Measurements from ENCODE around the gene PHEX.

Gene PHEX

DNA sequence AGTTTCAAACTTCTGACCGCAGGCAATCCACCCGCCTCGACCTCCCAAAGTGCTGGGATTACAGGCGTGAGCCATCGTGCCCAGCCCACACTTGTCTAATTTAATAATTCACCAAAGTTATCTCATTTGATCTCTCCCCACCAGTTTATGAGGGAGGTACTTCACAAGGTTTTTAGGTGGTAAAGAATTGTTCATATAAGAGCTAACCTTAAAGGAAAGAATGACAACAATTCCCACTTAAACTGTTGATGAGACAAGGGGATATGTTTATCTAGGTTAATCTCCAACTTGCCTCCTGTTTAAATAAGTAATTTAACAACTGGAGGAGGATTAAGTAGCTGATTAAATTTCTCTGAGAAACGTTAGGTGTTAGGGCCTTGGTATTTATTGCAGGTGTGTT, 123.0 kb downstream of the PHEX start:
- Histone ChIP-seq H3K36me3 (ENCODE audit: control insufficient read depth in 1 of 2, insufficient read depth in 2 of 2, low read length in 2 of 2) (no peaks in the 10 kb centered on the region), H3K27ac (ENCODE audit: low read length) (no peak overlapping the region), H3K9me3 (ENCODE audit: control insufficient read depth in 1 of 2, low read length in 2 of 2) (no peaks in the 10 kb centered on the region), H3K4me3 (ENCODE audit: low read depth in 1 of 2, low read length in 2 of 2) (no peak overlapping the region), H3K4me1 (ENCODE audit: control insufficient read depth in 1 of 2, insufficient read depth in 2 of 2, low read length in 2 of 2) (no peaks in the 10 kb centered on the region), H3K27me3 (ENCODE audit: low read depth, low read length) (no peaks in the 10 kb centered on the region)

DNA sequence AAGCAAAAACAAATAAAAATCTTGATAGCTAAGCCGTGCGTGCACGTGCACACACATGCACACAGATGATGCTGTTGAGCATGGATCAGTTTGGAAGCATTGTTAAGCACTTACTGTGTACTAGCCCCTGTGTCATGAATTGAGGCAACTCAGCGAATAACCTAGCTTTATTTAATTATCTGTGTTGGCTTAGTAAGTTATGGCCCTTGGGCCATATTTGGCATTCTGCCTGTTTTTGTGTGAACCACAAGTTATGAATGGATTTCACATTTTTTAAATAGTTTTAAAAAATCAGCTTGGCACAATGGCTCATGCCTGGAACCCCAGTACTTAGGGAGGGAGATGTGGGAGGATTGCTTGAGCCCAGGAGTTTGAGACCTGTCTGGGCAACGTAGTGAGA, 126.9 kb downstream of the PHEX start:
- Histone ChIP-seq H3K4me3 (ENCODE audit: low read depth in 1 of 2, low read length in 2 of 2) (no peak overlapping the region), H3K4me1 (ENCODE audit: control insufficient read depth in 1 of 2, insufficient read depth in 2 of 2, low read length in 2 of 2) (no peaks in the 10 kb centered on the region), H3K27me3 (ENCODE audit: low read depth, low read length) (no peaks in the 10 kb centered on the region), H3K9me3 (ENCODE audit: control insufficient read depth in 1 of 2, low read length in 2 of 2) (no peaks in the 10 kb centered on the region), H3K27ac (ENCODE audit: low read length) (no peak overlapping the region), H3K36me3 (ENCODE audit: control insufficient read depth in 1 of 2, insufficient read depth in 2 of 2, low read length in 2 of 2) (no peaks in the 10 kb centered on the region)

DNA sequence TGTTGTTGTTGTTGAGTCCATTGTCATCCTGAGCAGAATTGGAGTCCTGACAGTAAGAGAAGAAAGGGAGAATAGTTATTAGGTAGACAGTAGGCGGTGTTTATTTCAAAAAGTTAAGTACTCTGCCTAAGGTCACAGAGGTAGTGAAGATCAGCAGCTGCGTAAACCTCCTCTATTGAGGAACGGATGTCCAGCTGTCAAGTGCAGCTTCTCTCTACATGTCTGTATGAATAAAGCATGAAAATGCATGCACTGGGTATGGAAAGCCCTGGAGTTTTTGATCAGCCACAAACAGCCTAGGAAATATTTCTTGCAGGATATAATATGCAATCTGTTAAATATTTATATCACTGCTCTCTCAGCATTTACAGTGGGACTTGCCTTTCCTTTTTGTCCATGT, 131.2 kb downstream of the PHEX start:
- H3K36me3 ChIP-seq (ENCODE audit: control insufficient read depth in 1 of 2, insufficient read depth in 2 of 2, low read length in 2 of 2) = no peaks in the 10 kb centered on the region
- no peaks in the 10 kb centered on the region for H3K4me1 ChIP-seq (ENCODE audit: control insufficient read depth in 1 of 2, insufficient read depth in 2 of 2, low read length in 2 of 2)
- H3K27ac ChIP-seq (ENCODE audit: low read length) = no peak overlapping the region
- H3K4me3 ChIP-seq (ENCODE audit: low read depth in 1 of 2, low read length in 2 of 2) = no peak overlapping the region
- no peaks in the 10 kb centered on the region for H3K27me3 ChIP-seq (ENCODE audit: low read depth, low read length)
- H3K9me3 ChIP-seq (ENCODE audit: control insufficient read depth in 1 of 2, low read length in 2 of 2) = no peaks in the 10 kb centered on the region

DNA sequence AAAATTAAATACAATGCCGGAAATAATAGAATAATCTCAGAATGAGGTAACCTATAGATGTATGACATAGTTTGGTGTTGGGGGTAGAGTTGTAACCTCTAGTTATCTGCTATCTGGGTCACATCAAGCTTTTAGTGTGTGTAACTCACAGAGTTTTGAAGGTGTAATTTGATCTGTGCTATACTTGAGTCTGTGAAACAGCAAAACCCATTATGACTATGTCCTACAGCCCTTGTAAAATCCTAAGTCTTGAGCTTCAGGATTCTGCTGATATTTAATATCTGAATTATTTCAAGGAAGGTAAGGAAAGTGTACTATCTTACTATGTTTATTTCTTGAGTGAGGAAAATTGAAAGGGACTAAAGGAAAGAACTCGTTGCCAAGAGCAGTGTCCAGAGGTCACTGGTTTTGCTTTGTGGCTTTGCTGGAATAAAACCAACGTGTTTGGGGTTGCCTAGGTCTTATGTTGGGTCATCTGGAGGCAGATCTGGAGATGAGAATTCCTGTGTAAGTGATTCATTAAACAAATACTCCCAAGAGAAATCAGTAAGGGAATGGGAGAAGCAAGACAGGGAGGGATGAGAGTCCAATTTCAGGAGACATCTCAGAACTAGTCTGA, 132.8 kb downstream of the PHEX start:
- Histone ChIP-seq H3K4me1 (ENCODE audit: control insufficient read depth in 1 of 2, insufficient read depth in 2 of 2, low read length in 2 of 2) (no peaks in the 10 kb centered on the region), H3K4me3 (ENCODE audit: low read depth in 1 of 2, low read length in 2 of 2) (no peak overlapping the region), H3K27ac (ENCODE audit: low read length) (no peak overlapping the region), H3K27me3 (ENCODE audit: low read depth, low read length) (no peaks in the 10 kb centered on the region), H3K9me3 (ENCODE audit: control insufficient read depth in 1 of 2, low read length in 2 of 2) (no peaks in the 10 kb centered on the region), H3K36me3 (ENCODE audit: control insufficient read depth in 1 of 2, insufficient read depth in 2 of 2, low read length in 2 of 2) (no peaks in the 10 kb centered on the region)

DNA sequence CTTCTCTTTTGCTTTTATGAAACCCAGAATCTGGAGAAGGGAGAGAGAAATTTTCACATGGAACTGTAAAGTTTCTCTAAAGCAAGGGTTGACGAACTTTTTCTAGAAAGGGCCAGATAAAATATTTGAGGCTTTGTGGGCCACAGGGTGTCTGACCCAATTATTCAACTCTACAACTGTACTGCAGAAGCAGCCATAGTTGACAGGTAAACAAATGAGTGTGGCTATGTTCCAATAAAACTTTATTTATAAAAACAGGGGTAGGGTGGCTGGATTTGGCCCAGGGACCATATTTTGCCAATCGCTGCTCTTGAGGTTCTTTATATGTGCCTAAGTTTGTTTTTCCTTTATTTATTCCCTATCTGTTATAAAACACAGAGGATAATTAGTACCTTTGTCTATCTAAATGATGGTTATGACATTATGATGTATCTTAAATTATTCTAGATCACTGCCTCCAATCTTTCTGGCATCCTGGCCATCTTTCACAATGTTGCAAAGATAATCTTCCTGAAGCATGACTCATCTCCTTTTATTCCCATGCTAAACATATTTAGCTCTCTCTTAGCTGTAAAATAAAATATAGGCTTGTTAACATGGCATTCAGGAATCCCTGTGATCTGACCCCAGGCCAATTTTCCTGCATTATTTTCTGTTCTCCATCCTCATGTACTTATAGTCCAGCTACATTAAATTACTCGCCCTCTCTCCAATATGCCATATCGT, 133.8 kb downstream of the PHEX start:
- H3K36me3 ChIP-seq (ENCODE audit: control insufficient read depth in 1 of 2, insufficient read depth in 2 of 2, low read length in 2 of 2) = no peaks in the 10 kb centered on the region
- no peaks in the 10 kb centered on the region for H3K27me3 ChIP-seq (ENCODE audit: low read depth, low read length)
- no peaks in the 10 kb centered on the region for H3K4me1 ChIP-seq (ENCODE audit: control insufficient read depth in 1 of 2, insufficient read depth in 2 of 2, low read length in 2 of 2)
- H3K27ac ChIP-seq (ENCODE audit: low read length) = no peak overlapping the region
- H3K9me3 ChIP-seq (ENCODE audit: control insufficient read depth in 1 of 2, low read length in 2 of 2) = no peaks in the 10 kb centered on the region
- no peak overlapping the region for H3K4me3 ChIP-seq (ENCODE audit: low read depth in 1 of 2, low read length in 2 of 2)

DNA sequence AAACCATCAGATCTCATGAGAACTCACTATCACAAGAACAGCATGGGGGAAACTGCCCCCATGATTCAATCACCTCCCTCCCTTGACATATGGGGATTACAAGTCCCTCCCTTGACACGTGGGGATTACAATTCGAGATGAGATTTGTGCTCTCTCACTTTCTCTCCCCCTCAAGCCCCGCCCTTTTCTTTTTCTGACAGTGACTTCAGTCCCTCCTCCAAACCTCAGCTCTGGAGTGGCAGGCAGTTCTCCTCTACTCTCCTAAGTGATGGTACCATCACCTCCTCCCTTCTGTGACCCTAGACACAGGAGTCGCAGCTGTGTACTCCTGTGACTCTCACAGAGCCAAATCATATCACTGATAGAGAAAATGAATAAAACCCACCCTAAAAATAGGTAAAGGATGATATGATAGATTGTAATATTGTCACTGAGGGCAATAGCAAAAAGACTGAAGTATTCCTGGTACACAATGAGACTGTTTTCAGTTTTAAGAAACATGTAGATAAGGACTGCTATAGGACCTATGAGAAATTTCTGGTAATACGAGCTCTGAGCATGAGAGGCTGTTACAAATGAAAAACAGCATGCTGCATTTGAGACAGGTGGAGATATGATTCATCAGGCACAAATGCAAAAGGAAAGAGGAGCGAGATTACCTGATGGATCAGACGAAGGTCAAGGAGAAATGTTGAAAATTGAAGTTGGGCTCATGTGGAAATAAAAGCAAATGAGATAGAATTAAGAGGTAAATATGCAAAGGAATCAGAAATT, 139.3 kb downstream of the PHEX start:
- Histone ChIP-seq H3K27me3 (ENCODE audit: low read depth, low read length) (no peaks in the 10 kb centered on the region), H3K4me1 (ENCODE audit: control insufficient read depth in 1 of 2, insufficient read depth in 2 of 2, low read length in 2 of 2) (no peaks in the 10 kb centered on the region), H3K9me3 (ENCODE audit: control insufficient read depth in 1 of 2, low read length in 2 of 2) (no peaks in the 10 kb centered on the region), H3K4me3 (ENCODE audit: low read depth in 1 of 2, low read length in 2 of 2) (no peak overlapping the region), H3K27ac (ENCODE audit: low read length) (no peak overlapping the region), H3K36me3 (ENCODE audit: control insufficient read depth in 1 of 2, insufficient read depth in 2 of 2, low read length in 2 of 2) (no peaks in the 10 kb centered on the region)

DNA sequence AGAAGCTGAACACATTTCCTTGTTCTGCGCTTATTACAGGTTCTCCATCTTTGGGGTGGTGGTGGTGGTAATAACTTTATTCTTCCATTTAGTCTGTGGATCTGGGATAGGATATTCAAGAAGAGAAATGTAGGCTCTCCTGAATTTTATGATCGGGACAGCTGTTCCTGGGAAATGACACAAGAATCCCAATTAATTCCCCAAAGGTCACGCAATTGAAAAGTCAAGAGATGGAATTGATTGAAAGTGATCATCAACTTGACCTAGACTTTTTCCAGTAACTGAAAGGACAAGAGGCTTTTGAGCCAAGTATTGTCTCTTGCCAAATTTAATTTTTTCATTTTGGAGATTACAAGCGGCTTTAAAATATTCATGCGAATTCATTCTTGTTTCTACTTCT, 141.8 kb downstream of the PHEX start:
- H3K27ac ChIP-seq (ENCODE audit: low read length) = no peak overlapping the region

DNA sequence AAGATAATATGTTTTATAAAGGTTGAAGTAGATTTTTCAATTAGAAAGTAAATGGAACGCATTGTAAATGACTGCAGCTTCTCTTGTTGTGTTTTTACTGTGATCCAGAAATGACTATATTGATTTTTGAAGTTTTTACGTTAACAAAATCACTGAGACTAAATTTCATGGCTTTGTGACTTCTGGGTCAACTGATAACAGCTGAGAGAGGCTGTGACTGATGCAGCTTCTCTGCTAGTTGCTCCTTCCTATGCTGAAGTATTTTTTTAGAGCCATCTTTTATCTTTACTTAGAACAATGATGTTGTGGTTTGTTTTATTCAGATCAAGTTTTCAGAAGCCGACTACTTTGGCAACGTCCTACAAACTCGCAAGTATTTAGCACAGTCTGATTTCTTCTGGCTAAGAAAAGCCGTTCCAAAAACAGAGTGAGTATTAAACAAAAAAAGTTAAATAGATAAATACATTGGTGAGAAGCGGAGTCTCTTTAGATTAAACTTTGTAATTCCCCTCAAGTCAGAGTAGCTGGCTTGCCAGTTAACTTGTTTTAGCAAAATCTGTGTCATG, 145.9 kb downstream of the PHEX start:
- no peak overlapping the region for H3K27ac ChIP-seq (ENCODE audit: low read length)
- no peaks in the 10 kb centered on the region for H3K36me3 ChIP-seq (ENCODE audit: control insufficient read depth in 1 of 2, insufficient read depth in 2 of 2, low read length in 2 of 2)
- no peak overlapping the region for H3K4me3 ChIP-seq (ENCODE audit: low read depth in 1 of 2, low read length in 2 of 2)
- no peaks in the 10 kb centered on the region for H3K27me3 ChIP-seq (ENCODE audit: low read depth, low read length)
- H3K4me1 ChIP-seq (ENCODE audit: control insufficient read depth in 1 of 2, insufficient read depth in 2 of 2, low read length in 2 of 2) = no peaks in the 10 kb centered on the region
- H3K9me3 ChIP-seq (ENCODE audit: control insufficient read depth in 1 of 2, low read length in 2 of 2) = peaks cover 0 to 3% of the 10 kb centered on the region in 2 donors

More for the DNA sequence above, 141.8 kb downstream of the PHEX start:
- no peaks in the 10 kb centered on the region for H3K27me3 ChIP-seq (ENCODE audit: low read depth, low read length)
- H3K9me3 ChIP-seq (ENCODE audit: control insufficient read depth in 1 of 2, low read length in 2 of 2) = no peaks in the 10 kb centered on the region
- H3K36me3 ChIP-seq (ENCODE audit: control insufficient read depth in 1 of 2, insufficient read depth in 2 of 2, low read length in 2 of 2) = no peaks in the 10 kb centered on the region
- no peak overlapping the region for H3K4me3 ChIP-seq (ENCODE audit: low read depth in 1 of 2, low read length in 2 of 2)
- no peaks in the 10 kb centered on the region for H3K4me1 ChIP-seq (ENCODE audit: control insufficient read depth in 1 of 2, insufficient read depth in 2 of 2, low read length in 2 of 2)

DNA sequence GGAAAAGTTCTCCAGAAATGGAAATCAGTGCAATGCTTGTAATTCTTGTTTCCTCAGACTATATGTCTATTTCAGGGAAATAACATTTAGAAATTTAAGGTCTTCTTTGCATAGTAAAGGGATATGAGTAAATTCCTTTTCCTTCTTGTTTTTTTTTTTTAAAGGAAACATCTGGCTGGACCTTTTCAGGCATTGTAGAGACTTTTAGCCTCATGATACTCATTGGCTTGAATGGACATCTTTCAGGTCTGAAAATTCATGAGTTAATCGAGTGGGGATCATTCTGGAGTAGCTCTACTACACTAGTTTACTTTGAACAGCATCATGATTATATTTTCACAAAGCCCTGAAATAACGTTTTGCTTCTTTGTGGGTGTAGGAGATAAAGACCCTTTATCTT, 152.0 kb downstream of the PHEX start:
- H3K36me3 ChIP-seq (ENCODE audit: control insufficient read depth in 1 of 2, insufficient read depth in 2 of 2, low read length in 2 of 2) = no peaks in the 10 kb centered on the region
- H3K4me3 ChIP-seq (ENCODE audit: low read depth in 1 of 2, low read length in 2 of 2) = no peak overlapping the region
- H3K9me3 ChIP-seq (ENCODE audit: control insufficient read depth in 1 of 2, low read length in 2 of 2) = peaks cover 0 to 3% of the 10 kb centered on the region in 2 donors
- H3K27me3 ChIP-seq (ENCODE audit: low read depth, low read length) = no peaks in the 10 kb centered on the region
- no peak overlapping the region for H3K27ac ChIP-seq (ENCODE audit: low read length)
- H3K4me1 ChIP-seq (ENCODE audit: control insufficient read depth in 1 of 2, insufficient read depth in 2 of 2, low read length in 2 of 2) = no peaks in the 10 kb centered on the region

DNA sequence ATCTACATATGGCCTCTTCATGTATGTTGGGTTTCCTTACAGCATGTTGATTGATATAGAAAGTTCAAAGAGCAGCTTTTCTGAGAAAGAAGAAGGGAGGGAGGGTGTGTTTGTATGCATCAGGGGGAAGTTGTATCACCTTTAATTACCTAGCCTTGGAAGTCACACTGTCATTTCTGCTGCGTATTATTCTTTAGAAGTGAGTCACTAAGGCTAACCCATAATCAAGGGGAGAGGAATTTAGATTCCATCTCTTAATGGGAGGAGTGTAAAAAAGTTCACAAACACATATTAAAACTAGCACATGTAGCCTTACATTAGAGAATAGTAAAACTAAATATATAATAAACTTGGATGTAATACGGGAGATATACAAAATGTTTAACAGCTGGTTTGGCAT, 154.0 kb downstream of the PHEX start:
- no peaks in the 10 kb centered on the region for H3K36me3 ChIP-seq (ENCODE audit: control insufficient read depth in 1 of 2, insufficient read depth in 2 of 2, low read length in 2 of 2)
- no peaks in the 10 kb centered on the region for H3K27me3 ChIP-seq (ENCODE audit: low read depth, low read length)
- no peak overlapping the region for H3K27ac ChIP-seq (ENCODE audit: low read length)
- no peaks in the 10 kb centered on the region for H3K4me1 ChIP-seq (ENCODE audit: control insufficient read depth in 1 of 2, insufficient read depth in 2 of 2, low read length in 2 of 2)
- H3K9me3 ChIP-seq (ENCODE audit: control insufficient read depth in 1 of 2, low read length in 2 of 2) = no peaks in the 10 kb centered on the region
- H3K4me3 ChIP-seq (ENCODE audit: low read depth in 1 of 2, low read length in 2 of 2) = no peak overlapping the region

DNA sequence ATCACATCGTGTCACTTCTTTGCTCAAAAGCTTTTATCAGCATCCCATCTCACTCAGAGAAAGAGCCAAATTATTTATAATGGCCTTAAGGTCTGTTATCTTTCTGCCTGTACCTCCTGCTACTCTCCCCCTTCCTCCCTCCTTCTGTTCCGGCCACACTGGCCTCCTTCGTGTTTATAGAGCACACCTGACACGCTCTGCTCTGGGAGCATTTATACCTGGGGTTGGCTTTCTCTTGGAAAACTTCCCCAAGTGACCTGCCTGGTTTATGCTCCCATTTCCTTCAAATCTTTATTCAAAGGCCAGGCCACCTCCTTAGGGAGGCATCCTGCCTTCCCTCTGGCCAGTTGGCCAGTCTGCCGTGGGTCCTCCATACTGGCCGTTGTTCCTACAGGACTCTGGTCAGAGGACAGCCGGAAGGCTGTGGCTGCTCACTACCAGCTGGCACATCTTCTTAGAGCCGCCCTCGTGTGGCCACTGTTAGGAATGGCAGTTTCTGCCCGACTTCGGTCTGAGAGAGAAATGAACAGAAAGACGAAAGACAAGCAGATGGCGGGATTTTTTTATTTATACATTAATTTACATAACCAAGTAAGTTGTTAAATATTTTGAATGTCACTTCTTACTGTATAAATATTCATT, 160.4 kb downstream of the PHEX start:
- Histone ChIP-seq H3K27me3 (ENCODE audit: low read depth, low read length) (no peaks in the 10 kb centered on the region), H3K36me3 (ENCODE audit: control insufficient read depth in 1 of 2, insufficient read depth in 2 of 2, low read length in 2 of 2) (no peaks in the 10 kb centered on the region), H3K27ac (ENCODE audit: low read length) (no peak overlapping the region), H3K4me1 (ENCODE audit: control insufficient read depth in 1 of 2, insufficient read depth in 2 of 2, low read length in 2 of 2) (no peaks in the 10 kb centered on the region), H3K4me3 (ENCODE audit: low read depth in 1 of 2, low read length in 2 of 2) (no peak overlapping the region), H3K9me3 (ENCODE audit: control insufficient read depth in 1 of 2, low read length in 2 of 2) (no peaks in the 10 kb centered on the region)

Data from muscle layer of duodenum (tissue), 2 donors.